ENCODE results near the gene NEURL1.

The NEURL1 gene

GRCh38 chr10:103493362-103493915 lies at the start of gene NEURL1:
Gene NEURL1, plus strand, starts transcription at chr10:103493705. Its CDS starts 683 bp downstream, at chr10:103494388.
- Histone ChIP-seq H3K4me3 (ENCODE audit: low read depth, low read length) (peak within 1 kb of the TSS; percentile 72), H3K9ac (ENCODE audit: low read depth, low read length) (no peak within 1 kb of the TSS)

GRCh38 chr10:103444478-103444877 lies 49.0 kb upstream of the NEURL1 start:
- no peak overlapping the region for H3K4me3 ChIP-seq (ENCODE audit: low read depth, low read length)
- no peaks in the 10 kb centered on the region for H3K9me3 ChIP-seq (ENCODE audit: control insufficient read depth, insufficient read depth, low read length)
- no peaks in the 10 kb centered on the region for H3K4me1 ChIP-seq (ENCODE audit: control insufficient read depth, insufficient read depth, low read length)
- no peaks in the 10 kb centered on the region for H3K27me3 ChIP-seq (ENCODE audit: control insufficient read depth, insufficient read depth, low read length)
- no peak overlapping the region for H3K9ac ChIP-seq (ENCODE audit: low read depth, low read length)
- peaks cover 62% of the 10 kb centered on the region for H3K36me3 ChIP-seq (ENCODE audit: control insufficient read depth, insufficient read depth, low read length)

More at GRCh38 chr10:103493362-103493915, at the start of gene NEURL1:
- peaks cover 46% of the 10 kb centered on the region for H3K27me3 ChIP-seq (ENCODE audit: control insufficient read depth, insufficient read depth, low read length)
- H3K4me1 ChIP-seq (ENCODE audit: control insufficient read depth, insufficient read depth, low read length) = peaks cover 2% of the 10 kb centered on the region
- H3K36me3 ChIP-seq (ENCODE audit: control insufficient read depth, insufficient read depth, low read length) = no peaks in the 10 kb centered on the region
- no peaks in the 10 kb centered on the region for H3K9me3 ChIP-seq (ENCODE audit: control insufficient read depth, insufficient read depth, low read length)

GRCh38 chr10:103445366-103445765 lies 48.1 kb upstream of the NEURL1 start:
- H3K4me1 ChIP-seq (ENCODE audit: control insufficient read depth, insufficient read depth, low read length) = no peaks in the 10 kb centered on the region
- H3K9me3 ChIP-seq (ENCODE audit: control insufficient read depth, insufficient read depth, low read length) = no peaks in the 10 kb centered on the region
- H3K9ac ChIP-seq (ENCODE audit: low read depth, low read length) = no peak overlapping the region
- H3K4me3 ChIP-seq (ENCODE audit: low read depth, low read length) = no peak overlapping the region
- H3K27me3 ChIP-seq (ENCODE audit: control insufficient read depth, insufficient read depth, low read length) = no peaks in the 10 kb centered on the region
- peaks cover 56% of the 10 kb centered on the region for H3K36me3 ChIP-seq (ENCODE audit: control insufficient read depth, insufficient read depth, low read length)

- Histone ChIP-seq H3K27me3 (ENCODE audit: control insufficient read depth, insufficient read depth, low read length) (no peaks in the 10 kb centered on the region), H3K4me1 (ENCODE audit: control insufficient read depth, insufficient read depth, low read length) (peaks cover 2% of the 10 kb centered on the region), H3K9ac (ENCODE audit: low read depth, low read length) (no peak overlapping the region), H3K4me3 (ENCODE audit: low read depth, low read length) (no peak overlapping the region), H3K9me3 (ENCODE audit: control insufficient read depth, insufficient read depth, low read length) (no peaks in the 10 kb centered on the region), H3K36me3 (ENCODE audit: control insufficient read depth, insufficient read depth, low read length) (peaks cover 52% of the 10 kb centered on the region)
These were observed 47.5 kb upstream of the NEURL1 start for GRCh38 chr10:103445767-103446567.

GRCh38 chr10:103447187-103447586 lies 46.3 kb upstream of the NEURL1 start:
- no peak overlapping the region for H3K4me3 ChIP-seq (ENCODE audit: low read depth, low read length)
- peaks cover 40% of the 10 kb centered on the region for H3K36me3 ChIP-seq (ENCODE audit: control insufficient read depth, insufficient read depth, low read length)
- H3K9me3 ChIP-seq (ENCODE audit: control insufficient read depth, insufficient read depth, low read length) = no peaks in the 10 kb centered on the region
- peaks cover 4% of the 10 kb centered on the region for H3K4me1 ChIP-seq (ENCODE audit: control insufficient read depth, insufficient read depth, low read length)
- no peak overlapping the region for H3K9ac ChIP-seq (ENCODE audit: low read depth, low read length)
- H3K27me3 ChIP-seq (ENCODE audit: control insufficient read depth, insufficient read depth, low read length) = no peaks in the 10 kb centered on the region

GRCh38 chr10:103448746-103449145 lies 44.8 kb upstream of the NEURL1 start:
- no peaks in the 10 kb centered on the region for H3K9me3 ChIP-seq (ENCODE audit: control insufficient read depth, insufficient read depth, low read length)
- H3K36me3 ChIP-seq (ENCODE audit: control insufficient read depth, insufficient read depth, low read length) = peaks cover 25% of the 10 kb centered on the region
- no peaks in the 10 kb centered on the region for H3K27me3 ChIP-seq (ENCODE audit: control insufficient read depth, insufficient read depth, low read length)
- H3K4me3 ChIP-seq (ENCODE audit: low read depth, low read length) = no peak overlapping the region
- H3K9ac ChIP-seq (ENCODE audit: low read depth, low read length) = no peak overlapping the region
- peaks cover 8% of the 10 kb centered on the region for H3K4me1 ChIP-seq (ENCODE audit: control insufficient read depth, insufficient read depth, low read length)

GRCh38 chr10:103449208-103450144 lies 44.0 kb upstream of the NEURL1 start:
- Histone ChIP-seq H3K4me3 (ENCODE audit: low read depth, low read length) (no peak overlapping the region), H3K9ac (ENCODE audit: low read depth, low read length) (no peak overlapping the region), H3K27me3 (ENCODE audit: control insufficient read depth, insufficient read depth, low read length) (no peaks in the 10 kb centered on the region), H3K9me3 (ENCODE audit: control insufficient read depth, insufficient read depth, low read length) (no peaks in the 10 kb centered on the region), H3K4me1 (ENCODE audit: control insufficient read depth, insufficient read depth, low read length) (peaks cover 8% of the 10 kb centered on the region), H3K36me3 (ENCODE audit: control insufficient read depth, insufficient read depth, low read length) (peaks cover 17% of the 10 kb centered on the region)

- H3K9me3 ChIP-seq (ENCODE audit: control insufficient read depth, insufficient read depth, low read length) = no peaks in the 10 kb centered on the region
- H3K9ac ChIP-seq (ENCODE audit: low read depth, low read length) = no peak overlapping the region
- H3K4me3 ChIP-seq (ENCODE audit: low read depth, low read length) = no peak overlapping the region
- no peaks in the 10 kb centered on the region for H3K27me3 ChIP-seq (ENCODE audit: control insufficient read depth, insufficient read depth, low read length)
- H3K36me3 ChIP-seq (ENCODE audit: control insufficient read depth, insufficient read depth, low read length) = peaks cover 10% of the 10 kb centered on the region
- H3K4me1 ChIP-seq (ENCODE audit: control insufficient read depth, insufficient read depth, low read length) = peaks cover 8% of the 10 kb centered on the region
These were observed 43.3 kb upstream of the NEURL1 start for GRCh38 chr10:103450201-103450695.

GRCh38 chr10:103451091-103451813 lies 42.3 kb upstream of the NEURL1 start:
- H3K9ac ChIP-seq (ENCODE audit: low read depth, low read length) = peak overlapping the region; percentile 47
- no peaks in the 10 kb centered on the region for H3K27me3 ChIP-seq (ENCODE audit: control insufficient read depth, insufficient read depth, low read length)
- no peaks in the 10 kb centered on the region for H3K36me3 ChIP-seq (ENCODE audit: control insufficient read depth, insufficient read depth, low read length)
- peaks cover 8% of the 10 kb centered on the region for H3K4me1 ChIP-seq (ENCODE audit: control insufficient read depth, insufficient read depth, low read length)
- no peaks in the 10 kb centered on the region for H3K9me3 ChIP-seq (ENCODE audit: control insufficient read depth, insufficient read depth, low read length)
- peak overlapping the region; percentile 39 for H3K4me3 ChIP-seq (ENCODE audit: low read depth, low read length)

- Histone ChIP-seq H3K4me1 (ENCODE audit: control insufficient read depth, insufficient read depth, low read length) (peaks cover 8% of the 10 kb centered on the region), H3K4me3 (ENCODE audit: low read depth, low read length) (peak within 1 kb of the TSS; percentile 39), H3K9me3 (ENCODE audit: control insufficient read depth, insufficient read depth, low read length) (no peaks in the 10 kb centered on the region), H3K9ac (ENCODE audit: low read depth, low read length) (peak within 1 kb of the TSS; percentile 47), H3K36me3 (ENCODE audit: control insufficient read depth, insufficient read depth, low read length) (no peaks in the 10 kb centered on the region), H3K27me3 (ENCODE audit: control insufficient read depth, insufficient read depth, low read length) (no peaks in the 10 kb centered on the region)
These were observed 41.5 kb upstream of the NEURL1 start, which contains the start of gene CALHM2 for GRCh38 chr10:103451831-103452505. Gene CALHM2, minus strand, starts transcription at chr10:103452370. Its CDS starts 2,429 bp downstream, at chr10:103449941.
